ENCODE measurements around the gene TMEM154.

TMEM154 gene

DNA sequence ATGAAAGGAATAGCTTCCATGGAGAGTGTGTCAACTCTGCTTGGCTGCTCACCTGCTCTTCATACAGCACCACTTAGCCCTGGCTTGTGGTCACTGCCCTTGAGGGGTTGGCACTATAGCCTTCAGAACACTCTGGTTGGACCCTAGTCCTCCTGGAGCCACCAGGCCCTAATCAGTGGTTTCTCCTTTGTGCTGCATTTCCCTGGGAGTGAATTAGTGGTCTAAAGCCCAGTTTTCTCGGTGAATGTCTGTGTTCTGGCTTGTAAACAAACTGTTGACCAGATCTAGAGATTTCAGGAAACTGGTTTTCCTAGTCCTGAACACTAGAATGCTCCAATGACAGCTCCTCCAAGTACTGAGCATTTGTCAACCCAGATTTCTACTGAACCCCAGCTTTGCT is 28.6 kb upstream of the TMEM154 start:
- H3K4me3 ChIP-seq (ENCODE audit: low read depth, low read length): no peak overlapping the region
- DNase-seq (ENCODE audit: low read depth): no peak
- TF ChIP-seq, protein P1, sequence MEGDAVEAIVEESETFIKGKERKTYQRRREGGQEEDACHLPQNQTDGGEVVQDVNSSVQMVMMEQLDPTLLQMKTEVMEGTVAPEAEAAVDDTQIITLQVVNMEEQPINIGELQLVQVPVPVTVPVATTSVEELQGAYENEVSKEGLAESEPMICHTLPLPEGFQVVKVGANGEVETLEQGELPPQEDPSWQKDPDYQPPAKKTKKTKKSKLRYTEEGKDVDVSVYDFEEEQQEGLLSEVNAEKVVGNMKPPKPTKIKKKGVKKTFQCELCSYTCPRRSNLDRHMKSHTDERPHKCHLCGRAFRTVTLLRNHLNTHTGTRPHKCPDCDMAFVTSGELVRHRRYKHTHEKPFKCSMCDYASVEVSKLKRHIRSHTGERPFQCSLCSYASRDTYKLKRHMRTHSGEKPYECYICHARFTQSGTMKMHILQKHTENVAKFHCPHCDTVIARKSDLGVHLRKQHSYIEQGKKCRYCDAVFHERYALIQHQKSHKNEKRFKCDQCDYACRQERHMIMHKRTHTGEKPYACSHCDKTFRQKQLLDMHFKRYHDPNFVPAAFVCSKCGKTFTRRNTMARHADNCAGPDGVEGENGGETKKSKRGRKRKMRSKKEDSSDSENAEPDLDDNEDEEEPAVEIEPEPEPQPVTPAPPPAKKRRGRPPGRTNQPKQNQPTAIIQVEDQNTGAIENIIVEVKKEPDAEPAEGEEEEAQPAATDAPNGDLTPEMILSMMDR (conservative IDR thresholded peaks at IDR 0.05; ENCODE audit: low read depth, low read length): no peak

DNA sequence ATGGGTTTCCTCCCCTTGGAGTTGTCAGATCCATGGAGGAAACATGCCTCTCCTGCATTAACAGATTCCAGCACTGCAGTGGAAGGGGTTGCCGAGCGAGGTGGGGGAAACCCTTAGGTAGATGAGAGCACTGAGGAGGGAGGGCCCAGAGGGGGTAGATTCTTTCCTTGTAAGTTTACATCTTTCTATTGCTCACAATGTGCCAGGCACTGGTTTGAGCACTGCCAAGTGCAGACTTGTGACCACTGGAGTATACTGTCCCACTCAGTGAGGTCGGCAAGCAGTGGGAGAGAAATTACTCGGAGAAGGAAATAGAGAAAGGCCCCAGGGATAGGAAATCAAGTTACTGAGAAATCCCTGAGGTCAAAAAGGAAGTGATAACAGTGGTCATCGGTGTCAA is 27.8 kb upstream of the TMEM154 start:
- TF ChIP-seq, protein P1 (conservative IDR thresholded peaks at IDR 0.05; ENCODE audit: low read depth, low read length): no peak
- no peak overlapping the region for H3K4me3 ChIP-seq (ENCODE audit: low read depth, low read length)
- no peak for DNase-seq (ENCODE audit: low read depth)

DNA sequence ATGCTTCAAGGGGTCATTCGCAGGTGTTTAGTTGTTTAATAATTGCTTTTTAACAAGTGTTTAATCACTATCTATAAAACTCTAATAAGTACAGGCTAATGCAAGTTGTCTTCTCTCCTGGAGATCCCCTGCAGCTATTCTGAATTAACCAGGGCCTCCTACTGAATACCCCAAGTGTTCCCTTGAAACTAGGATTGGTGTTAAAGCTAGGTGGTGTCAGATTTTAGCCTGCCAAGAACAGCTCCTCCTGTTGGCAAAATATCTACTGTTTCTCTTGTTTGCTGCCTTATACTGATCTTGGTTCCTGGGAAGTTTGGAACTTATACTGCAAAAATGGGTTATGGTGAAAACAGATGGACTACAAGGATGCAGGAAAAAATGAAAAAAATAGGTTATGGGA is 26.1 kb upstream of the TMEM154 start:
- TF ChIP-seq, protein P1 (conservative IDR thresholded peaks at IDR 0.05; ENCODE audit: low read depth, low read length): peak; percentile 14
- H3K4me3 ChIP-seq (ENCODE audit: low read depth, low read length): no peak overlapping the region
- DNase-seq (ENCODE audit: low read depth): no peak

DNA sequence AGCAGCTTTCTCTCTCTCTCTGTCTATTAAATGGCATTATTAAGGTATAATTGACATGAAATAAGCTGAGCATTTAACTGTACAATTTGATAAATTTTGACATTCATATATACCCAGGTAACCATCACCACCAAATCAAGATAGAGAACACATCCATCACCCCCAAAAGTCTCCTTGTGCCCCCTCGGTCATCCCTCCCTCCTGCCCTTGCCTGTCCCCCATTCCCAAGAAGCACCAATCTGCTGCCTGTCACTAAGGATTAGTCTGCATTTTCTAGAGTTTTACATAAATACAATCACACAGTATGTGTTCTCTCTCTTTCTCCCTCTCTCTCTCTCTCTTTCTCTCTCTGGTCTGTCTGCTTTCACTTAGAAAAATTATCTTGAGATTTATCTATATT is 25.0 kb upstream of the TMEM154 start:
- TF ChIP-seq, protein P1 (conservative IDR thresholded peaks at IDR 0.05; ENCODE audit: low read depth, low read length): no peak
- no peak overlapping the region for H3K4me3 ChIP-seq (ENCODE audit: low read depth, low read length)
- DNase-seq (ENCODE audit: low read depth): no peak

DNA sequence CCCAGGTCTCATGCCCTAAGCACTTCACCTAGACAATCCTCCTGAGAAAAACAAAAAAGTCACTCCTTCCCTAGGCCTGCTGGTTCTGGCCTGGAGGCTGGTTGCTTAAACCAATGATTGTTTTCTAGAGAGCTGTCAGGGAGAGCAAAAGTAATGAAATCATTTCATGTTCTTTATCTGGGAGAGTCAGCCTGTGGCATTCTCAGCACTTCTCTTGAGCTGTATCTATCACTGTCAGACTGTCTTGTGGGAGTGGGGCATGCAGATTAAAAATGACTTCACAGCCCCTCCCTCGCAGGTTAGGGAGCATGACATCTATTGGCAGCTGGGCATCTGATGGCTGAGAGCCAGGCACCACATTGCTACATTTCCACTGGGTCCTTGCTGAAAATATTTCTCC is 20.4 kb upstream of the TMEM154 start:
- H3K4me3 ChIP-seq (ENCODE audit: low read depth, low read length): no peak overlapping the region
- TF ChIP-seq, protein P1 (conservative IDR thresholded peaks at IDR 0.05; ENCODE audit: low read depth, low read length): no peak
- DNase-seq (ENCODE audit: low read depth): no peak

DNA sequence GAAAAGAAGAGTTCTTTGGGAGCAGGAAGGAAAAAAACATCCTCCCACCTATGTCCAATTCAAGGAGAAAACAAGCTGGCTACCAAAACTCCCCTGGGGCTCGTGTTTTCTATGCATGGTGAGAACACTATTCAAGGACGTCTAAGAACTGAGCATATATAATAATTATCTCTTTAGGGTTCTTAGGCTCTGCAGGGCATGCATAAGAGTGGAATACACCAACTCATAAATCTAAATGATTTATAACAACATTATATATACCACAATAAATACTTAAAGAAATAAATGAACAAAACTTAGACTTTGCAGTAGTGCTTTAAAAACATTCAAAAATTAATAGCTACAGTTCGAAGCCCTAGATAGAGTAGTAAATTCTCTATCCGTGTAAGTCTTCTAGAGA is 19.5 kb upstream of the TMEM154 start:
- no peak for DNase-seq (ENCODE audit: low read depth)
- H3K4me3 ChIP-seq (ENCODE audit: low read depth, low read length): no peak overlapping the region
- TF ChIP-seq, protein P1 (conservative IDR thresholded peaks at IDR 0.05; ENCODE audit: low read depth, low read length): no peak

DNA sequence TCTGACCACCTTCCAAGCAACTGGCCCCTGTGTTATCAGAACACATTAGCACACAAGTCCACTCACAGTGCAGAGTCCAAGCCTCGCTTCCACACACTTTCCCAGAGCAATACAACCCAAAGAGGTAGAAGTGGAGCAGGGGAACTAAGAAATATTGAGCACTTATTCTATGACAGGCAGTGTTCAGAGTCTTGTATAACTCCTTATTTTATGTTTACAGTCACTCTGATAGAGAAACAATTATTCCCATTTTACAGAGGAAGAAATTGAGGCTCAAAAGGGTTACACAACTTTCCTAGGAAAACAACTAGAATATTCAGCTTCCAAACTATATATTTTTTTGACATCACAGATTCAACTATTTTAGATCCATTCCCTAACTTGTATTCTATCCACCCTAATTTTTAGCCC is 18.3 kb upstream of the TMEM154 start:
- no peak overlapping the region for H3K4me3 ChIP-seq (ENCODE audit: low read depth, low read length)
- no peak for DNase-seq (ENCODE audit: low read depth)
- TF ChIP-seq, protein P1 (conservative IDR thresholded peaks at IDR 0.05; ENCODE audit: low read depth, low read length): no peak
